Stimulated activated CD4-positive, alpha-beta T cell treated with anti-CD3 and anti-CD28 coated beads, Interleukin-1b, Interleukin-23, amount 100 ng/mL, for 4 hours (primary cell): ENCODE data around the gene MRGPRG.
"Not testable (repeated sequence)": the region's sequence is repeated elsewhere in the genome, so short reads cannot be mapped to it uniquely, and the experiment has no call there.

Experiments
- DNase-seq, 2 donors: peaks; one replicate each; pipeline ENCODE4 v3.0.0-alpha.2; 2020; ENCODE audit warnings: low read depth in 2 of 2

The MRGPRG gene

GRCh38 chr11:3176487-3176886 is 42.1 kb downstream of the MRGPRG start:
- no peak for DNase-seq

- no peak for DNase-seq
These were observed 43.4 kb downstream of the MRGPRG start for GRCh38 chr11:3175194-3175593.

- no peak for DNase-seq
These were observed 44.2 kb downstream of the MRGPRG start for GRCh38 chr11:3174387-3174786.

DNA sequence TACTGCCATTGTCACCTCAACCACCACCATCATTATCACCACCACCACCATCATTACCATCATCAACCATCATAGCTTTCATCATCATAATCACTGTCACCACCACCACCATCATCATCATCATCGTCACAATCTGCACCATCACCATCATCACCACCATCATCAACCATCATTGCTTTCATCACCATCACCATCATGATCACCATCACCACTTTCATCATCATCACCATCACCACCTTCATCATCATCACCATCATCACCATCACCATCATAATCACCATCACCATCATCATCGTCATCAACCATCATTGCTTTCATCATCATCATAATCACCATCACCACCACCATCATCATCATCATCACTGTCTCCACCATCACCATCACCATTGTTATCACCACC is 44.8 kb downstream of the MRGPRG start:
- no peak for DNase-seq

DNA sequence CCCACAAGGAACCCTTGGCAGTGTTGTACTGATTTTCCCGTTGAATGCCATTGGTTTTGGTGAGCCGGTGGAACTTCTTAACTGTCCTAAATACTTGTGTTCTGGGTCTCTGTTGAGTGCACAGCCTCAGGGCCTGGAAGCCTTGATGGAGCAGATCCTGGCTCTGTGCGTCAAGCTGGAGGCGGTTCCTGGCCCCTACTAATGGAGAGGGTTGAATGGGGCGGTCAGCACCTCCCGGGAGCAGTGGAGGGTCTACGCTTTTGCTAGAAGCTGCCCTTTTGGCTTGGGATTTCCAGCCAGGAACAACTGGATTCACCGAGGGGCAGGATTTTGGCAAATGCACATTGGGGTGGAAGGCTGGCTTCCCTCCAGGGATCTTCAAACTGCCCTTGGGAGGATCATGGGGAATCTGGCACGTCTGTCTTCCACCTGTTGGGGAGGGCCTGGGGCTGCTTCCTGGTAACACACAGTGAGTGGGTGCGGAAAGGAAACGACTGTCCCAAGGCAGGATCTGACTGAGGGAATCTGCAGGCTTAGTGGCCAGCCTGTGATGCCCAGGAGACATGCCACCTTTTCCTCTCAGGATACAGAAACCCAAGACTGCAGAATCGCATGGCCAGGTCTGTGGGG is 46.6 kb downstream of the MRGPRG start:
- DNase-seq = no peak

- DNase-seq = no peak
These were observed 47.6 kb downstream of the MRGPRG start for GRCh38 chr11:3170756-3171650.

GRCh38 chr11:3170044-3170755 is 48.4 kb downstream of the MRGPRG start:
- no peak for DNase-seq

DNA sequence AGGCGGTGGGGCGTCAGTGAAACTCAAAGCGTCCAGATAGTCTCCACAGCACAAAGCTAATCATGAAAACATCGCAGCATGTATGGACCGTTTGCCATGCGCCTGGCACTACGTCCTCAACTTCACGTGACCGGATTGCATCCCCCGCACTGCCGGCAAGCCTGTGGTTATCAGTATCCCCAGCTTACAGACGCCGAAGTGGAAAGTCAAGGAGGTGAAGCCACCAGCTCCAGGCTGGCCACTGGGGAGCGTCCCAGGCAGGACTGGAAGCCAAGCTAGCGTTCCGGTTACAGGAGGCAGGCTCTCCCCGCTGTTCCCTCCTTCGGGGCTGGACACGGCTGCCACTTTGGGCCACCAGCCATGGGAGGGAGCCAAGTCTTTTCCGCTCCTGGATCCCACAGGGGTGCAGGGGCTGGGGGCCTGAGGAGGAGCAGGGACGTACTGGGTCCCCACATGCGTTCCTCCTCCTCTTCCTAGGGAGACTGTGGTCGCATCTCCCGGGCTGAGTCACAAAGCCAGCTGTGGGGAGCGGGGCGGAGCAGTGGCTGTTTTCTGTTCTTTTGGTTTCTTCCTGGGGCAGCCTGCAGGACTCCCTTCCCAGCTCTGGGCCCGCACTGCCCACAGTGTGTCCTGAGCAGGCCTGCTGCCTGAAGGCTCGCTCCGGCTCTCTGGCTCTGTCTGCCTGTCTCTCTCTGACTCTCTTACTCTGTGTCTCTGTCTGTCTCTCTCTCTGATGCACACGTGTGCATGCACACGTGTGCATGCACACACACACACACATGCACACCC is 49.2 kb downstream of the MRGPRG start:
- no peak for DNase-seq

DNA sequence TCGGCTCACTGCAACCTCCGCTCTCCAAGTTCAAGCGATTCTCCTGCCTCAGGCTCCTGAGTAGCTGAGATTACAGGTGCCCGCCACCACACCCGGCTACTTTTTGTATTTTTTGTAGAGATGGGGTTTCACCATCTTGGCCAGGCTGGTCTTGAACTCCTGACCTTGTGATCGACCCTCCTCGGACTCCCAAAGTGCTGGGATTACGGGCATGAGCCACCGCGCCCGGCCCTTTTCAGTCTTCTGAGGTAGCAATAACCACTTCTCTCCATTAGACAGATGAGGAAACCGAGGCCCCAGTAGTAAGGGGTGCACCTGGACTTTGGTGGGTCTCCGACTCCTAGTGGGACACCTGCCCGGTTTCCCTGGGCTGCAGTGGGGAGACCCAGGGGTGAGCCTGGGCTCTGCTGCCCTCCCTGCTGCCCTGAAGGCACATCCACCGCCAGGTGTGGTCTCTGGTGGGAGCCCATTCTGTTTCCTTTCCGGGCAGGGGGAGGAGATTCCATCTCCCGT is 49.8 kb downstream of the MRGPRG start:
- not testable (repeated sequence) for DNase-seq
